ENCODE results near the gene SLC17A5.

SLC17A5 gene

GRCh38 chr6:73653571-73654424 lies at the start of gene SLC17A5:
Gene SLC17A5, minus strand, starts transcription at chr6:73653992. Its CDS starts 106 bp downstream, at chr6:73653886.
- H3K4me3 ChIP-seq (ENCODE audit: low read length) = peak within 1 kb of the TSS; percentile 78
- DNase-seq (ENCODE audit: low read depth) = peak; percentile 73
- no peak for TF ChIP-seq CTCF (conservative IDR thresholded peaks at IDR 0.05; ENCODE audit: low read depth, low read length)

GRCh38 chr6:73703466-73703865 lies 49.7 kb upstream of the SLC17A5 start:
- H3K4me3 ChIP-seq (ENCODE audit: low read length) = no peak overlapping the region
- DNase-seq (ENCODE audit: low read depth) = no peak
- TF ChIP-seq CTCF (conservative IDR thresholded peaks at IDR 0.05; ENCODE audit: low read depth, low read length) = no peak

- no peak for TF ChIP-seq CTCF (conservative IDR thresholded peaks at IDR 0.05; ENCODE audit: low read depth, low read length)
- H3K4me3 ChIP-seq (ENCODE audit: low read length) = no peak overlapping the region
- DNase-seq (ENCODE audit: low read depth) = no peak
These were observed 48.7 kb upstream of the SLC17A5 start for GRCh38 chr6:73702444-73702843.

- TF ChIP-seq CTCF (conservative IDR thresholded peaks at IDR 0.05; ENCODE audit: low read depth, low read length) = no peak
- no peak overlapping the region for H3K4me3 ChIP-seq (ENCODE audit: low read length)
- DNase-seq (ENCODE audit: low read depth) = no peak
These were observed 46.1 kb upstream of the SLC17A5 start for GRCh38 chr6:73699676-73700459.

- DNase-seq (ENCODE audit: low read depth) = no peak
- H3K4me3 ChIP-seq (ENCODE audit: low read length) = no peak overlapping the region
These were observed 43.3 kb upstream of the SLC17A5 start for GRCh38 chr6:73696966-73697655.

More at GRCh38 chr6:73696966-73697655, 43.3 kb upstream of the SLC17A5 start:
- no peak for TF ChIP-seq CTCF (conservative IDR thresholded peaks at IDR 0.05; ENCODE audit: low read depth, low read length)
